ENCODE measurements around the gene TRIM29. TPM values are rescaled to one million over a fixed set of nuclear protein-coding genes. Genes with fewer than 3 reads are reported as not detected.

Gene TRIM29
- total RNA-seq, 4 donors from 2014 or later: 4.6 to 7.6 (median 6.1) TPM

DNA sequence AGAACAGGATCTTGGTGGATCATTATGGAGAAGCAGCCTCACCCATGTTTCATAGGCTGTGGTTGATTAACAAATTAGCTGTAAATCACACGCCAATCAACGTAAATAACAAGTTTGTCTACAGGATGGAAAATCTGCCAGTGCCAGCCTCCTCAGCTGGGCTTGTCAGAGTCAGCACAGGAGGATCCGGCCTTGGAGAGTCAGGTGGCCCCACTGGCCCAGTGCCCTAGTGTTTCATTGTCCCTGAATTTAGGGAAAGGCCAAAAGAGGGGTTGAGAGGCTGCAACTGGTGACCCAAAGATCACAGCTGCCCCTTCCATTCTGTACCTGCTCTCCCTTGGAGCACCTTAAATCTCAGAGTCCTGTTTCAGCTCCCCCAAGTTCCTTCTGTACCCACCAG, 42.4 kb downstream of the TRIM29 start:
- intact Hi-C loops (cut with DNase I; ENCODE audit: low total_unique reads): no loop called here
- DNase-seq: no peak
- TF ChIP-seq, protein P1, sequence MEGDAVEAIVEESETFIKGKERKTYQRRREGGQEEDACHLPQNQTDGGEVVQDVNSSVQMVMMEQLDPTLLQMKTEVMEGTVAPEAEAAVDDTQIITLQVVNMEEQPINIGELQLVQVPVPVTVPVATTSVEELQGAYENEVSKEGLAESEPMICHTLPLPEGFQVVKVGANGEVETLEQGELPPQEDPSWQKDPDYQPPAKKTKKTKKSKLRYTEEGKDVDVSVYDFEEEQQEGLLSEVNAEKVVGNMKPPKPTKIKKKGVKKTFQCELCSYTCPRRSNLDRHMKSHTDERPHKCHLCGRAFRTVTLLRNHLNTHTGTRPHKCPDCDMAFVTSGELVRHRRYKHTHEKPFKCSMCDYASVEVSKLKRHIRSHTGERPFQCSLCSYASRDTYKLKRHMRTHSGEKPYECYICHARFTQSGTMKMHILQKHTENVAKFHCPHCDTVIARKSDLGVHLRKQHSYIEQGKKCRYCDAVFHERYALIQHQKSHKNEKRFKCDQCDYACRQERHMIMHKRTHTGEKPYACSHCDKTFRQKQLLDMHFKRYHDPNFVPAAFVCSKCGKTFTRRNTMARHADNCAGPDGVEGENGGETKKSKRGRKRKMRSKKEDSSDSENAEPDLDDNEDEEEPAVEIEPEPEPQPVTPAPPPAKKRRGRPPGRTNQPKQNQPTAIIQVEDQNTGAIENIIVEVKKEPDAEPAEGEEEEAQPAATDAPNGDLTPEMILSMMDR (IDR thresholded peaks at IDR 0.05): no peak
- no peak for TF ChIP-seq POLR2A (IDR thresholded peaks at IDR 0.05)

GRCh38 chr11:120091701-120092100, 46.2 kb downstream of the TRIM29 start:
- Histone ChIP-seq H3K27ac (peak overlapping the region; percentile 41 to 66), H3K4me1 (peaks cover 0 to 5% of the 10 kb centered on the region in 2 donors), H3K4me3 (no peak overlapping the region), H3K9me3 (no peaks in the 10 kb centered on the region), H3K36me3 (no peaks in the 10 kb centered on the region), H3K27me3 (no peaks in the 10 kb centered on the region)
- peak in 1 of 2 donors; percentile 55 for DNase-seq
- no peak for TF ChIP-seq POLR2A (IDR thresholded peaks at IDR 0.05)
- TF ChIP-seq, protein P1 (IDR thresholded peaks at IDR 0.05): no peak
- intact Hi-C loops (cut with DNase I; ENCODE audit: low total_unique reads): no loop called here

More for the DNA sequence above, 42.4 kb downstream of the TRIM29 start:
- Histone ChIP-seq H3K27me3 (no peaks in the 10 kb centered on the region), H3K4me1 (peaks cover 0 to 5% of the 10 kb centered on the region in 2 donors), H3K27ac (no peak overlapping the region), H3K9me3 (no peaks in the 10 kb centered on the region), H3K4me3 (no peak overlapping the region), H3K36me3 (no peaks in the 10 kb centered on the region)

GRCh38 chr11:120091121-120091520, 46.8 kb downstream of the TRIM29 start:
- Histone ChIP-seq H3K27ac (peak overlapping the region; percentile 41 to 66), H3K27me3 (no peaks in the 10 kb centered on the region), H3K9me3 (no peaks in the 10 kb centered on the region), H3K4me1 (peaks cover 0 to 5% of the 10 kb centered on the region in 2 donors), H3K36me3 (no peaks in the 10 kb centered on the region), H3K4me3 (no peak overlapping the region)
- TF ChIP-seq, protein P1 (IDR thresholded peaks at IDR 0.05): no peak
- TF ChIP-seq POLR2A (IDR thresholded peaks at IDR 0.05): no peak
- no peak for DNase-seq
- intact Hi-C loops (cut with DNase I; ENCODE audit: low total_unique reads): no loop called here

DNA sequence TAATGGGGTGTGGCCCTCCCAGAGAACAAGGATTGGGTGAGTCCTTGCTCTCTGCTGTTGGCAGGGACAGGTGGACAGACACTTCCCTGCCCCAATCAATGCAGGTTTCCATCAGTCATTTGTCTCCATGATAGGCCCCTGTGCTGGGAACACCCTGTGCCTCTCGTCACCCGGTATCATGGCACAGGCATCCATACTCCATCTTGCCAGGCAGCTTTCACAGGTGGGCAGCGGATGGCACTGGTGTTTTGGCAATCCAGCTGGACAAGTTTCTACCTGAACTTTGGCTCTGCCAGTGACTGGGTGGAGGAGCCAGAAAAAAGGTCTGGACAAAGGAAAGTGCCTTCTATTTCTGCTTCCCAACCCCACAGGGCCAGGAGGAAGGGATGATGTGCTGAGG, 47.5 kb downstream of the TRIM29 start:
- intact Hi-C loops (cut with DNase I; ENCODE audit: low total_unique reads): no loop called here
- H3K9me3 ChIP-seq: no peaks in the 10 kb centered on the region
- H3K27me3 ChIP-seq: no peaks in the 10 kb centered on the region
- H3K36me3 ChIP-seq: no peaks in the 10 kb centered on the region
- TF ChIP-seq POLR2A (IDR thresholded peaks at IDR 0.05): no peak
- TF ChIP-seq, protein P1 (IDR thresholded peaks at IDR 0.05): no peak
- H3K4me3 ChIP-seq: no peak overlapping the region
- DNase-seq: no peak
- peaks cover 0 to 5% of the 10 kb centered on the region in 2 donors for H3K4me1 ChIP-seq
- peak overlapping the region in 1 of 2 donors; percentile 66 for H3K27ac ChIP-seq

DNA sequence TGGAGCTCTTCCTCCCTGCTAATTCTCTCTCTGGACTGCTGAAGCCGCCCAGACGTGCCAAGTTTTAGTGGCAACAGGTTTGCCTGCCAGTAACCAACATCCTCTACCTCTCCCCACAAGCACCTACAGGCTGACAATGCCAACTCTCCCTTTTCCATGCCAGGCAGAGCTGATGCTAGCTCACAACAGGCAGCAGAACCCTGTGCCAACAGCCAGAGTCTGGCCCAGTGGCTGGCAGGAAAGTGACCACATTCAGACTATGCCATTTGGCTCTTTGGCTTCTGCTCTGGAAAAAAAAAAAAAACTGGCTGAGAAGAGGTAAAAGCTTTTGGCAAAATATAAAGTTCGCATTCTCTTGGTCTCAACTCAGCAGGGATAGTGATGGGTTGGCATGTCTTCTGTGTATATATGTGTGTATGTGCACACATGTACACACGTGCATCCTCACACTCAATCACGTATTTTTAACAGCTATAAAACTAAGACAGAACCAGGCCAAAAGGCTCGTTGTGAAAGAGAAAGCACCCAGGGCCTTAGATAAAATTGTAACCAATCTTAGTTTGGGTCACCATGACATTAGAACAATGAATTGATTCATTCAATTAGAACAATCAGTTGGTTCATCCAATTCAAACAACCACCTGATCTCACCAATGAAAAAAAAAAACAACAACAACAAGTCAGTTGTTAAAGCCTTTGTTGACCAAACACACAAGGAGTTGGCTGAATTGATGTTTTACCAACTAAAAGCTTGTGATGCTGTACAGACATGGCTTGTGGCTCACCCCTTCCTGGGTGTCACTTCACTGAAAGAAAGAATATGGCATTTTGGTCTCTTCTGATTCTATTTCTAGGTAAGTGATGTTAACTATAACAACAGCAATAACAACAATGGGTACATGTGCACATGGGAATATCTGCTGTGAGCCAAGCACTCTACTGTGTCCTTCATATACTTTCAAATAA, 48.6 kb downstream of the TRIM29 start:
- no peak overlapping the region for H3K4me3 ChIP-seq
- no peak for TF ChIP-seq POLR2A (IDR thresholded peaks at IDR 0.05)
- TF ChIP-seq, protein P1 (IDR thresholded peaks at IDR 0.05): no peak
- H3K9me3 ChIP-seq: no peaks in the 10 kb centered on the region
- intact Hi-C loops (cut with DNase I; ENCODE audit: low total_unique reads): no loop called here
- peaks cover 0 to 5% of the 10 kb centered on the region in 2 donors for H3K4me1 ChIP-seq
- DNase-seq: no peak
- H3K27me3 ChIP-seq: no peaks in the 10 kb centered on the region
- no peaks in the 10 kb centered on the region for H3K36me3 ChIP-seq
- peak overlapping the region in 1 of 2 donors; percentile 36 for H3K27ac ChIP-seq
